Hepatocyte (in vitro differentiated cells): ENCODE data around the gene ZBTB20.

Experiments
- CTCF ChIP-seq: fragments of 200-600 bp; sonication (generic); IDR thresholded peaks from 2 replicates; pipeline ENCODE4 v1.5.1; 2016; ENCODE audit warnings: antibody characterized with exemption, mild to moderate bottlenecking; ENCODE audit not compliant: poor library complexity
- EZH2 ChIP-seq: fragments of 200-600 bp; sonication (generic); IDR thresholded peaks from 2 replicates; pipeline ENCODE4 v1.6.1; 2016; ENCODE audit warnings: antibody characterized with exemption, mild to moderate bottlenecking, borderline replicate concordance
- EZH2phosphoT487 ChIP-seq: fragments of 200-600 bp; sonication (generic); IDR thresholded peaks from one replicate; pipeline ENCODE4 v1.6.1; 2018; ENCODE audit warnings: antibody characterized with exemption, mild to moderate bottlenecking, low read depth, moderate library complexity; ENCODE audit not compliant: unreplicated experiment, severe bottlenecking

- TF ChIP-seq CTCF (no peak), EZH2 (no peak), EZH2phosphoT487 (no peak)
Observed at GRCh38 chr3:114830652-114831051, 316.4 kb downstream of the ZBTB20 start.
